ENCODE results near the gene DYNC1H1. TPM values are rescaled to one million over a fixed set of nuclear protein-coding genes. Genes with fewer than 3 reads are reported as not detected.

Gene DYNC1H1
- total RNA-seq, 1 experiment from 2014 or later = 438 TPM

DNA sequence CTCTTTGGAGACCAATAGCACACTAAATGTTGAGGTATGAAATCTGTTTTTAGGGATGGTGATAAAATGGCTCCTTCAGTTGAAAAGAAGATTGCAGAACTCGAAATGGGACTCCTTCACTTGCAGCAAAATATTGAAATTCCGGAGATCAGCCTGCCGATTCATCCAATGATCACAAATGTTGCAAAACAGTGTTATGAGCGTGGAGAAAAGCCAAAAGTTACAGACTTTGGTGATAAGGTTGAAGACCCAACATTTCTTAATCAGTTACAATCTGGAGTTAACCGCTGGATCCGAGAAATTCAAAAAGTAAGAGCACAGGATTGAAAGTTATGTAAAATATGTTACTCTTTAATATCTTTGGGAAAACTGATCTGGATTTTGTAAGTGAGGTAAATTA is 15.3 kb downstream of the DYNC1H1 start (continued):
- TF ChIP-seq, protein P1, sequence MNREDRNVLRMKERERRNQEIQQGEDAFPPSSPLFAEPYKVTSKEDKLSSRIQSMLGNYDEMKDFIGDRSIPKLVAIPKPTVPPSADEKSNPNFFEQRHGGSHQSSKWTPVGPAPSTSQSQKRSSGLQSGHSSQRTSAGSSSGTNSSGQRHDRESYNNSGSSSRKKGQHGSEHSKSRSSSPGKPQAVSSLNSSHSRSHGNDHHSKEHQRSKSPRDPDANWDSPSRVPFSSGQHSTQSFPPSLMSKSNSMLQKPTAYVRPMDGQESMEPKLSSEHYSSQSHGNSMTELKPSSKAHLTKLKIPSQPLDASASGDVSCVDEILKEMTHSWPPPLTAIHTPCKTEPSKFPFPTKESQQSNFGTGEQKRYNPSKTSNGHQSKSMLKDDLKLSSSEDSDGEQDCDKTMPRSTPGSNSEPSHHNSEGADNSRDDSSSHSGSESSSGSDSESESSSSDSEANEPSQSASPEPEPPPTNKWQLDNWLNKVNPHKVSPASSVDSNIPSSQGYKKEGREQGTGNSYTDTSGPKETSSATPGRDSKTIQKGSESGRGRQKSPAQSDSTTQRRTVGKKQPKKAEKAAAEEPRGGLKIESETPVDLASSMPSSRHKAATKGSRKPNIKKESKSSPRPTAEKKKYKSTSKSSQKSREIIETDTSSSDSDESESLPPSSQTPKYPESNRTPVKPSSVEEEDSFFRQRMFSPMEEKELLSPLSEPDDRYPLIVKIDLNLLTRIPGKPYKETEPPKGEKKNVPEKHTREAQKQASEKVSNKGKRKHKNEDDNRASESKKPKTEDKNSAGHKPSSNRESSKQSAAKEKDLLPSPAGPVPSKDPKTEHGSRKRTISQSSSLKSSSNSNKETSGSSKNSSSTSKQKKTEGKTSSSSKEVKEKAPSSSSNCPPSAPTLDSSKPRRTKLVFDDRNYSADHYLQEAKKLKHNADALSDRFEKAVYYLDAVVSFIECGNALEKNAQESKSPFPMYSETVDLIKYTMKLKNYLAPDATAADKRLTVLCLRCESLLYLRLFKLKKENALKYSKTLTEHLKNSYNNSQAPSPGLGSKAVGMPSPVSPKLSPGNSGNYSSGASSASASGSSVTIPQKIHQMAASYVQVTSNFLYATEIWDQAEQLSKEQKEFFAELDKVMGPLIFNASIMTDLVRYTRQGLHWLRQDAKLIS (CRISPR knock-in tag; IDR thresholded peaks at IDR 0.05; ENCODE audit: borderline replicate concordance) = no peak
- TF ChIP-seq ATF1 (CRISPR knock-in tag; IDR thresholded peaks at IDR 0.05) = no peak
- TF ChIP-seq MXD4 (CRISPR knock-in tag; IDR thresholded peaks at IDR 0.05; ENCODE audit: borderline replicate concordance) = no peak
- TF ChIP-seq OVOL2 (CRISPR knock-in tag; IDR thresholded peaks at IDR 0.05; ENCODE audit: borderline replicate concordance) = no peak
- no peak for TF ChIP-seq TEAD4 (CRISPR knock-in tag; IDR thresholded peaks at IDR 0.05)
- no peak for TF ChIP-seq ELF4 (CRISPR knock-in tag; IDR thresholded peaks at IDR 0.05; ENCODE audit: low read depth)
- no peak for TF ChIP-seq CDX4 (CRISPR knock-in tag; IDR thresholded peaks at IDR 0.05; ENCODE audit: borderline replicate concordance)

GRCh38 chr14:101980251-101980650 is 15.9 kb downstream of the DYNC1H1 start:
- ATAC-seq (no peak), DNase-seq (ENCODE audit: low spot score) (no peak)
- ChIA-PET CTCF (no interaction called here), POLR2A (no interaction called here)
- Mint-ChIP-seq H3K4me3 (no peak overlapping the region), H3K36me3 (peaks cover 69% of the 10 kb centered on the region), H3K9me3 (no peaks in the 10 kb centered on the region), H3K27me3 (ENCODE audit: low read depth) (no peaks in the 10 kb centered on the region), H3K27ac (no peak overlapping the region), H3K4me1 (no peaks in the 10 kb centered on the region)
- TF ChIP-seq, protein P2, sequence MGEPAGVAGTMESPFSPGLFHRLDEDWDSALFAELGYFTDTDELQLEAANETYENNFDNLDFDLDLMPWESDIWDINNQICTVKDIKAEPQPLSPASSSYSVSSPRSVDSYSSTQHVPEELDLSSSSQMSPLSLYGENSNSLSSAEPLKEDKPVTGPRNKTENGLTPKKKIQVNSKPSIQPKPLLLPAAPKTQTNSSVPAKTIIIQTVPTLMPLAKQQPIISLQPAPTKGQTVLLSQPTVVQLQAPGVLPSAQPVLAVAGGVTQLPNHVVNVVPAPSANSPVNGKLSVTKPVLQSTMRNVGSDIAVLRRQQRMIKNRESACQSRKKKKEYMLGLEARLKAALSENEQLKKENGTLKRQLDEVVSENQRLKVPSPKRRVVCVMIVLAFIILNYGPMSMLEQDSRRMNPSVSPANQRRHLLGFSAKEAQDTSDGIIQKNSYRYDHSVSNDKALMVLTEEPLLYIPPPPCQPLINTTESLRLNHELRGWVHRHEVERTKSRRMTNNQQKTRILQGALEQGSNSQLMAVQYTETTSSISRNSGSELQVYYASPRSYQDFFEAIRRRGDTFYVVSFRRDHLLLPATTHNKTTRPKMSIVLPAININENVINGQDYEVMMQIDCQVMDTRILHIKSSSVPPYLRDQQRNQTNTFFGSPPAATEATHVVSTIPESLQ (CRISPR knock-in tag; IDR thresholded peaks at IDR 0.05) = no peak
- TF ChIP-seq FOXJ3 (CRISPR knock-in tag; IDR thresholded peaks at IDR 0.05; ENCODE audit: borderline replicate concordance) (no peak), ATF3 (CRISPR knock-in tag; conservative IDR thresholded peaks at IDR 0.05) (no peak), MYBL2 (CRISPR knock-in tag; IDR thresholded peaks at IDR 0.05) (no peak), RELA (CRISPR knock-in tag; IDR thresholded peaks at IDR 0.05; ENCODE audit: borderline replicate concordance) (no peak), ESRRA (CRISPR knock-in tag; IDR thresholded peaks at IDR 0.05; ENCODE audit: borderline replicate concordance) (no peak), ZSCAN18 (CRISPR knock-in tag; IDR thresholded peaks at IDR 0.05) (no peak), ZNF423 (CRISPR knock-in tag; IDR thresholded peaks at IDR 0.05) (no peak), IRF2 (CRISPR knock-in tag; IDR thresholded peaks at IDR 0.05; ENCODE audit: borderline replicate concordance, low read depth) (no peak), ZNF138 (CRISPR knock-in tag; conservative IDR thresholded peaks at IDR 0.05) (no peak), ZNF396 (CRISPR knock-in tag; IDR thresholded peaks at IDR 0.05; ENCODE audit: borderline replicate concordance) (no peak)
- TF ChIP-seq, protein P3, sequence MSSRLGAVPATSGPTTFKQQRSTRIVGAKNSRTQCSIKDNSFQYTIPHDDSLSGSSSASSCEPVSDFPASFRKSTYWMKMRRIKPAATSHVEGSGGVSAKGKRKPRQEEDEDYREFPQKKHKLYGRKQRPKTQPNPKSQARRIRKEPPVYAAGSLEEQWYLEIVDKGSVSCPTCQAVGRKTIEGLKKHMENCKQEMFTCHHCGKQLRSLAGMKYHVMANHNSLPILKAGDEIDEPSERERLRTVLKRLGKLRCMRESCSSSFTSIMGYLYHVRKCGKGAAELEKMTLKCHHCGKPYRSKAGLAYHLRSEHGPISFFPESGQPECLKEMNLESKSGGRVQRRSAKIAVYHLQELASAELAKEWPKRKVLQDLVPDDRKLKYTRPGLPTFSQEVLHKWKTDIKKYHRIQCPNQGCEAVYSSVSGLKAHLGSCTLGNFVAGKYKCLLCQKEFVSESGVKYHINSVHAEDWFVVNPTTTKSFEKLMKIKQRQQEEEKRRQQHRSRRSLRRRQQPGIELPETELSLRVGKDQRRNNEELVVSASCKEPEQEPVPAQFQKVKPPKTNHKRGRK (CRISPR knock-in tag; IDR thresholded peaks at IDR 0.05; ENCODE audit: borderline replicate concordance) = no peak
